GM10248 (cell line): ENCODE results near the gene NGF.

Experiments
- CTCF ChIA-PET: fragments of 300-600 bp; sonication (Branson Sonifier 250); formaldehyde crosslinking; extraction: SDS; loops from one replicate; lab custom pipeline; 2021; ENCODE audit warnings: antibody characterized with exemption; lab: Yijun Ruan, JAX
- POLR2A ChIA-PET: fragments of 350-650 bp; sonication (Branson Sonifier 250); formaldehyde crosslinking; extraction: SDS; loops from one replicate; lab custom pipeline; 2020; ENCODE audit warnings: antibody characterized with exemption; lab: Yijun Ruan, JAX
- DNase-seq: peaks from one replicate; pipeline ENCODE4 v3.0.0; 2012; ENCODE audit errors: extremely low spot score
- CTCF ChIP-seq: IDR thresholded peaks from 2 replicates; pipeline ENCODE4 v1.5.1; 2012; ENCODE audit warnings: mild to moderate bottlenecking, low read depth; ENCODE audit errors: extremely low read depth, missing control alignments, control extremely low read depth

The NGF gene

DNA sequence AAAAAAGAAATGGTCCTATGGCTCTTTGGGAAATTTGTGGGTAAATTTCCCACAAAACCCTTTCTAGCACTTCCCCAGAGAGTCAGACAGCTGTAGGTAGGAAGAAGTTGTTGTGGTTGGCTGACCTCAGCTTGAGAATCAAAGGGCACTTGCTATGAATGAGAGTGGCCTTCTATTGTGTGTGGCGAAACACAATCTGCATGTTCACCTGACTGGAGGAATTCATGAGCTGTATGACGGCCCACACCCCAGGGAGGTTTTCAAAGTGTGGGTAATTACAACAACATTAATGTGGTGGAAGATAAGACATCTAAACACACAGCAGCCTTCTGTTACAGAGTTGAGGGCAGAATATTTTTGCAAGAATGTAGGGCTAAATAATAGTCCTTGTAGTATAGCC is 38.8 kb downstream of the NGF start:
- DNase-seq, result no peak
- CTCF ChIA-PET, result no interaction called here
- TF ChIP-seq CTCF, result no peak
- POLR2A ChIA-PET, result no interaction called here

DNA sequence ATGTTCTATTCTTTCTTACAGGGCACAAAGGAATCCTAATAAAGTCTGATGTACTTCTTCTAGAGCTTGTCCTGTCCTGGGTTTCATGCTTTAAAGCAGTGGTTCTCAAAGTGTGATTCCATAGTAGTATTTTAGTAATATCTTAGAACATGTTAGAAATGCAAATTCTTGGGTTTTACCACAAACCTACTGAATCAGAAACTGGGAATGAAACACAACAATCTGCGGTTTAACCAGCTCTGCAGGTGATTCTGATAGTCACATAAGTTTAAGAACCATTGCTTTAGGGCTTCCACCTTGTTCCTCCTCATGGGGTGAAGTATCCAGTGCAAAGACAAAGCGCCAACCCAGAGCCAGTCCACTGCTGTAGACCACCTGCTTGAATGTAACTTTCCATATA is 41.1 kb downstream of the NGF start:
- no peak for DNase-seq
- POLR2A ChIA-PET, result no interaction called here
- TF ChIP-seq CTCF, result no peak
- CTCF ChIA-PET, result interaction anchor here (0.9 to 1.7 kb wide), 3 partner anchors 10 to 172 kb away, joined by 3 to 5 read pairs (median 5); no protein-coding TSS in a partner anchor

DNA sequence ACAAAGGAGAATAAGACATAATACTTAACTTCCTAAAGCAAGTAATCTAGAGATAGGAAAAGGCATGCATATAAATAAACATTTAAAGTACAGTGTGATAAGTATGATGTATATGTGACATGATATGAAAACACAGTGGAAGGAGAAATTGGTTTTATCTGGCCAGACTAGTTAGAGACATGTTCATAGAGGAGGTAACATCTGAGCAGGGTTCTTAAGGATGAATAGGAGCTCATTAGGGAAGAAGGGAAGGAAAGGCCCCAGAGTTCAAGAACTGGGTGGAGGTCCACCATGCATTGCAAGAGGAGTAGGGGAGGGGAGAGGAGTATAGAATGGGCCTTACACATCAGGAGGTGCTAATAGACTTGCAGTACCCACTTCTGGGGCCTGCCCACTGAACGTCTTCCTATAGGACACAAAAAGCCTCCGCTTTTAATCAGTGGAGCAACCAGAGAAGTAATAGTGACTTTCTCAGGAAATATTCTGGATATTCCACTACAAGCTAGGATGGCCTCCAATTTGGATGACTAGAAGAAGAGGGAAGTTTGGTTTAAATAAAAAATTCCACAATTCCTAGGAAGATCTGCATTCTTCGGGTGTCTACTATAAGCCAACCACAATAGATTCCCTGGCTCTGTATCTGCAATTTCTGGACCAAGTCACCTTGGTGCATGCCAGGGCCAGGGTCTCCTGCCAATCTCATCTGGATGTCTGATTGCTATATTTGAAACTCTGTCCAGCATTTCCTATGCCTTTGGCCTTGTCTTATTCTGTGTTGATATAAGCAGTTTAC is 41.9 kb downstream of the NGF start:
- DNase-seq, result no peak
- ChIA-PET CTCF (interaction anchor here (1.7 kb wide), 1 partner anchor 14 kb away, joined by 5 read pairs; no protein-coding TSS in a partner anchor), POLR2A (no interaction called here)
- no peak for TF ChIP-seq CTCF

DNA sequence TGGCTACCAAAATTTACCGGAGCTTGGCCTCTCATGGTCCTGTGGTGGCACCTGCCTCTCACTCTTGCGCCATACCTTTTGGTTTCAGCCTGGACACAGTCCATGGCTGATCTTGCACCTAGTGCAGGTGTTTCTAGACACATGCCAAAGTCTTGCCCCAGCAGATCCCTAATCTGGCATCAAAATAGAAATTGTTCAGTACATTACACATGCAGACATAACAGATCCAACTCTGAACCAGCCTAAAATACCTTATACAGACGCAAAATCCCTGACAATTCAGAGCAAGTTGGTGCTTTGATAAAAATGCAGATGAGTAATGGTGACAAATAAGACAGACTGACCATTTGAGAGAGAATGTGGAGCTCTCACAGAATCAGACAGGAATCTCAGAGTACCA is 44.1 kb downstream of the NGF start:
- DNase-seq, result no peak
- CTCF ChIA-PET, result interaction anchor here (1.0 to 1.1 kb wide), 2 partner anchors 18 to 19 kb away, joined by 4 to 6 read pairs; no protein-coding TSS in a partner anchor
- no peak for TF ChIP-seq CTCF
- POLR2A ChIA-PET, result no interaction called here

GRCh38 chr1:115293006-115293405 is 45.0 kb downstream of the NGF start:
- DNase-seq, result no peak
- CTCF ChIA-PET, result interaction anchor here (1.0 kb wide), 1 partner anchor 18 kb away, joined by 6 read pairs; no protein-coding TSS in a partner anchor
- POLR2A ChIA-PET, result no interaction called here
- no peak for TF ChIP-seq CTCF

GRCh38 chr1:115291741-115292140 is 46.3 kb downstream of the NGF start:
- CTCF ChIA-PET, result interaction anchor here (1.0 kb wide), 1 partner anchor 16 kb away, joined by 3 read pairs; no protein-coding TSS in a partner anchor
- TF ChIP-seq CTCF, result no peak
- POLR2A ChIA-PET, result no interaction called here
- no peak for DNase-seq
